Activated naive CD4-positive, alpha-beta T cell treated with anti-CD3 and anti-CD28 coated beads, Interleukin-2, amount 50 U/mL, for 72 hours (primary cell): ENCODE results near the gene TENM4. TPM values are rescaled to one million over a fixed set of nuclear protein-coding genes. Genes with fewer than 3 reads are reported as not detected.

Experiments used
- ATAC-seq, 2 donors: fragments of 150-1000 bp; cut with Tn5 transposase; 2 replicates each; pipeline ENCODE4 v1.10.0; 2021; ENCODE audit warnings: mild to moderate bottlenecking in 2 of 2, moderate library complexity in 2 of 2
- DNase-seq, 2 donors: peaks; one replicate each; pipeline ENCODE4 v3.0.0; 2021 to 2022; ENCODE audit warnings: low spot score in 2 of 2
- H3K27ac Mint-ChIP-seq, 2 donors: one replicate each; pipeline ENCODE4 v1.8.0; 2022; ENCODE audit warnings: mild to moderate bottlenecking in 2 of 2, mixed read lengths in 2 of 2
- H3K36me3 Mint-ChIP-seq, 2 donors: one replicate each; pipeline ENCODE4 v1.8.0; 2022; ENCODE audit warnings: mixed read lengths in 2 of 2
- H3K9me3 Mint-ChIP-seq, 2 donors: one replicate each; pipeline ENCODE4 v1.8.0; 2022; ENCODE audit warnings: mixed read lengths in 2 of 2
- total RNA-seq, 2 donors: library from RNA; stranded (reverse); gene quantifications; one replicate each; pipeline ENCODE4 v1.2.3, GENCODE V29; 2022

TENM4 gene
- total RNA-seq, 2 donors from 2014 or later: not detected

DNA sequence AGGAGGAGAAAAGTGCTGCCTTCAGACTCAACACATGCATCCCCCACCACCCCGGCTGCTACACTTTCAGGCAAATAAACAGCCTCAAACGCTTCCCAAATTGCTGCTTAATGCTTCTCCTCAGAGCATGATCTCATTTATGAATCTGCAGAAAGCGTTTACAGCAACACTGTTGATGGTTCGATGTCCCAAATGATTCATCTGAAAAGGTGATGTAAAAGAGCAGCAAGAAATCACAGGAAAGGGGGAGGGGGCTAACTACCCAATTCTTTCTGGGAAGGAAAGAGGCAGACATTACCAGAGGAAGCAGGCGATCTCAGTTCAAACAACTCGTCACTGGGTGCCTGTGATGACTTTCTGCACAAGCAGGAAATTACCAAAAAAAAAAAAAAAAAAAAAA, 119.6 kb downstream of the TENM4 start:
- no peak for ATAC-seq
- Mint-ChIP-seq H3K36me3 (no peaks in the 10 kb centered on the region), H3K27ac (no peak overlapping the region), H3K9me3 (peaks cover 2 to 3% of the 10 kb centered on the region in 2 donors)
- no peak for DNase-seq

DNA sequence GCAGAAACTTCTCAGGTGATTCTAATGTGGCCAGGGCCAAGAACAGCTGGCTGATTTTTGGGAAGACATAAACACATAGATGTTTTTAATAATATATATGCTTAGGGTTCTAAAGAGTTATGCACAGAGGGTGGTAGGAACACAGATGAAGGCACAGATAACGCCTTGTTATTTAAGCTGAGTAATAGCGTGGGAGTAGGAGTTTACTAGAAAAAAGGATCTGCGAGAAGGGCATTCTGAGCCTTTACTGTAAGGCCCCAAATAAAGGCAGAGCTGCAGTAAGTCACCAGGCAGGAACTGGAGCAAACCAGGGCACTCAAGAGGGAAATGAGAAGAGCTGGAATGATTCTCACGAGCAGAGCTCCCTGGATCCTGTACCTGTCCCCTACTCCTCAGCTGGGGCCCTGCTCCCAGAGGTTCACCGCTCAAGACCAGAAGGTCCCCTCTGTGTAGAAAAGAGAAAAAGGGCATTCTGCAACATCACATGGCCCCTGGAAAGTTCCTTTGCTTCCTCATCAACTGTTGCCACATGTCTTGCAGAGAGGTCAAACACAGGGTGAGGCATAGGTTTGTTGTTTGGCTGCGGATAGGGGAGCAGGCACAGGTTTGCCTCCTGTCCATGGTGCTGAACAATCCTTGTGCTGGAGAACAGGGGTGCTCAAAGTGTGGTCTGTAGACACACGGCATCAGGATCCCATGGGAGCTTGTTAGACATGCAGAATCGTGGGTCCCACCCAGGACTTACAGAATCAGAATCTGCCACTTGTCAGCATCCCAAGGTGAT, 125.7 kb downstream of the TENM4 start:
- no peaks in the 10 kb centered on the region for H3K36me3 Mint-ChIP-seq
- DNase-seq (no peak), ATAC-seq (no peak)
- H3K9me3 Mint-ChIP-seq: peaks cover 7 to 9% of the 10 kb centered on the region in 2 donors
- H3K27ac Mint-ChIP-seq: no peak overlapping the region

DNA sequence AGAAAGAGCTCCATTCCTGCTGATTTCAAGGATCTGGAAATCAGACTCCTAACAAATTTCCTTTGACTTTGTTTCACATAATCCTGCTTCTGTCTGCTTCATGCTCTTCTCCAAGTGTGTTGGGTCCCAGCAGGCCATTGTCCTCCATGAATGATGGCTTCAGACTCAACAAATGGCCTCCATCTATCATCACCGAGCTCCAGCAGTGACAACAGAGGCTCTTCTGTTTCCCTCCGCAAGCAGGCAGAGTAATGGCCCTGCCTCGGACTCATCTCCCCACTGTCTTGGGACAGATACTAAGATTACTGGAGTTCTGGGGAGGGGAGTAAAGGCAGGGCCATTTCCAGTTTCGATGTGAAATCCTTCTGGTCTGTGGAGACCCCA, 127.3 kb downstream of the TENM4 start:
- Mint-ChIP-seq H3K36me3 (no peaks in the 10 kb centered on the region), H3K27ac (no peak overlapping the region), H3K9me3 (peaks cover 7 to 9% of the 10 kb centered on the region in 2 donors)
- ATAC-seq (no peak), DNase-seq (no peak)

DNA sequence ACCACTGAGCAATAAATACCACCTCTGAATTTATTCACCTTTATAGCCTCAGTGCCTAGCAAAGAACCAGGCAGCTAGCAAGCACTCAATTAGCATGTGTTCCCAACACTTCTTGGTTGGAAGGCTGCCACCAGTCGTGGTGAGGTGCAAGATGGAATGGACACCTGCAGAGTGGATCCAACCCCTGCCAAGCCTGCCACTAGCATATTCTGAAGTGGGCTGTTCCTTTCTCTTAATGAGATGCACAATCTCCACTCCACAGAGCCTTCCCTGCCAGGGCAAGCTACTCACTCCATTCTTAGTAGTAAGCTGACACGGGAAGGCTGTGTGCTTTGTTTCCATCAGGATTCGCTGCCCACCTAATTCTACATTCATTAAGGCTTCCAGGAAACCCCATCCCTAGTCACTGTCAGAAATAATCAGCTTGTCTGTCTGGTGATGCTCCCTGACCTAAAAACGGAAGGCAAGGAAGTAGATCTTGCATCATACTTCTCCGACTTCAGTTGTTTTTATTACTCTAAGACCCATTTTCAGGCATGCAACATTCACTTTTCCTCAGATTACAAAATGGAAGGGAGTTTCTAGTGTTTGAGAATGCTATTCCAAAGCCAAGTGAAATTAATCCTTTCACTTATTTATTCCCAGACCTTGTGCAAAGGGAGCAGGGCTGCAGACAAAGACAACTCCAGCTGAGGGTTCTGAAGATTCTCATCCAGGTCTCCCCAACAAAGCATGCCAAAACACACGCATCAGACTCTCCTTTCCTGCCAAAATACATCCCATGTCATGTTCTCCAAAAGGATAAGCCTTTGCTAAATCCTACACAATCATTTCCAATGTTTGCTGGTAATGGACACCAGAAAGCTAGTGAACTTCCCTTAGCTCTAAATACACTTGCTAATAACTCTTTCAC, 128.0 kb downstream of the TENM4 start:
- Mint-ChIP-seq H3K9me3 (peaks cover 7 to 9% of the 10 kb centered on the region in 2 donors), H3K36me3 (no peaks in the 10 kb centered on the region), H3K27ac (no peak overlapping the region)
- no peak for DNase-seq
- ATAC-seq: no peak

DNA sequence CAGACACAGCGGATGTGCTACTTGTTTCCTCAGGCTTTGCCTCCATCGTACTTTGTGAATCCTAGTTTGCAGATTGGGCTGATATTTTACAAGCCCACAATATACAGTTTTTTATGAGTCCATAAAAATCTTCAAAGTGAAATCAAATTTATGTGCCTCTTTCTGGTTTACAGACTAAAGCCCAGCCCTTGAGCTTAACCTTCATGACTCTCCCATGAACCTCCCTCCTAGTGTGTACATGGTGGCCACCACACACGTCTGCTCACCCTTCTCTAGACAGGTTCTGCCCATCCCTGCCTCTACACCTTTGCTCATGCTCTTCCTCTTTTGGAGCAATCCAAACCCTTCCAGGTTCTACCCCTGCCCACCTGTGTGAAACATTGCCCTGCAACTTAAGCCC, 129.4 kb downstream of the TENM4 start:
- ATAC-seq (no peak), DNase-seq (no peak)
- Mint-ChIP-seq H3K36me3 (no peaks in the 10 kb centered on the region), H3K27ac (no peak overlapping the region), H3K9me3 (peaks cover 11 to 12% of the 10 kb centered on the region in 2 donors)

DNA sequence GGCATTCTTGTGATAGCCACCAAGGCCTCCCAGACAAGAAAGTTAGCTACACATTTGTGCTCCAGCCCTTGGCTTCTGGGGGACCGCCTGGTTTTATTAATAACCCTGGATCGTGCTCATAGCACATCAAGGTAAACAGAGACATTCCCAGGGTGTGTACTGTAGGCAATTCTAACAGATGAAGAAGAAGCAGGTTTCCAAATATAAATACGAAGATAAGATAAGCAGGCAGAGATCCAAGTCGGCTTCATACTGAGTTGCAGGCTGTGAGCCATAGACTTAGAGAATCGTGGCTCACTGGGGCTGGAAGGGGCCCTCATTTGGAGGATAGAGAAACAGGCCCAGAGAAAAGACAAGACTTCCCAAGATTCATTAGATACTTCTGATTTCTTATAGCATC, 131.4 kb downstream of the TENM4 start:
- no peak overlapping the region for H3K27ac Mint-ChIP-seq
- no peaks in the 10 kb centered on the region for H3K36me3 Mint-ChIP-seq
- DNase-seq (no peak), ATAC-seq (no peak)
- peaks cover 9 to 11% of the 10 kb centered on the region in 2 donors for H3K9me3 Mint-ChIP-seq

DNA sequence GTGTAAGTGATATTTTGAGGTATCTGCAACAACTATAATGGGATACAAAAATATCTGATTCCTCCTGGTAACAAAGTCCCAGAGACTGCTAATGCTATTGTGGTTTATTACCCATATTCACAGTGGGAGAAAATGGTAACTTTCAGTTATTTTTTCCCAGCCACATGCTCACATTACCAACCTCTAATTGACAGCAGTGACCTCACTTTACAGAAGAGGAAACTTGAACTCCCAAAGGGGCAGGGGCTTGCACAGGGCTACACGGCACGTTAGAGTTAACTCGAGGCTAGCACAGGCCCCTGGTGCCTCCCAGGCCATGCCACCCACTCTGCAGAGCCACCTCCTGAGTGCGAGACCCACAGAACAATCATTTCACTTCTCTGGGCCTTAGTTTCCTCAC, 132.4 kb downstream of the TENM4 start:
- no peak overlapping the region for H3K27ac Mint-ChIP-seq
- no peak for ATAC-seq

DNA sequence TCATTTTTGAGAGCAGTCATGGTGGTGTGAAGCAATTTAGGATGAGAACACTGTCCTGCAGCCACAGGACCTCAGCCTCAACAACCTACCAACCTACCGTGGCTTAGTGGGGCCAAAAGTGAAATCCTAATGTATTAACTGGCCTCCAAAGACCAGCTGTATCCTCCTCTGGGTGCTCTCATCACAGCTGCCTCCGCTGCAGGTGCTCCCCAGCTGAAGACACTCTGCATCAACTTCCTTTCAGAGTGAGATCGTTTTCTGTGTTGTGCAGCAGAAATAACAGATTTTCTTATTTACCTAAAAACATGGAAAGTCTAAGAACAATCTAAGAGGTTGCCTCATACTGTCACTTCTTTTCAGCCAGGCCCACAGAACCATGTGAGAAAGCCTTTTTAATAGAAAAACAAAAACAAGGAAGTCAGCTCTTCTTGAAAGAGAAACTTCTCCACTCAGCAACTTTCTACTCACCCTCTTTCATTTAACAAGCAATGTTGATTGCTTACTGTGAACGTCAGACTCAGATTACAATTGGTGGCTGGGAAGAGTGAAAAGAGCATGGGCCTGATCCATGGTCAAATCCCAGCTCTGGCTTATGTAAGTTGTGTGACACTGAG, 136.1 kb downstream of the TENM4 start:
- ATAC-seq (no peak), DNase-seq (no peak)
- Mint-ChIP-seq H3K9me3 (peaks cover 4% of the 10 kb centered on the region in 2 donors), H3K27ac (no peak overlapping the region), H3K36me3 (no peaks in the 10 kb centered on the region)

More for the DNA sequence above, 132.4 kb downstream of the TENM4 start:
- DNase-seq: no peak
- Mint-ChIP-seq H3K36me3 (no peaks in the 10 kb centered on the region), H3K9me3 (peaks cover 4 to 11% of the 10 kb centered on the region in 2 donors)

DNA sequence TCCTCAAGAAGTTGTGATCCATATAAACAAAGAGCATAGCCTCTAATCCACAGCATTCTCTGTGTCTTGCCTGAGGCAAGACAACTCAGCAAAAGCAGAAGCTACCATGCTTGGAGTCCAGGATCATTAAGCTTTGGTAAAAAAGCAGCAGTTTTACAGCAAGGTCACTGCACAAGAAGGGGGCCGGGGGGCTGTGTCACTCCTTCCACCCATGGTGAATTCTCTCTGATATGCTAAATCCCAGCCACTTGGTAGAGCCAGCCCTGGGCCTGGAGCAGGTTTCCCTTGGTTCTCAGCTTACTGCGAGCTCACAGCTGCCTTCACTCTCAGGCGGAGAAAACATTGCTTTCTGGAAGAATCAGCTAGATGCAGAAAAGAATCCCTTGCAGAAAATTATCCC, 144.7 kb downstream of the TENM4 start:
- no peak for DNase-seq
- H3K36me3 Mint-ChIP-seq: no peaks in the 10 kb centered on the region
- no peak overlapping the region for H3K27ac Mint-ChIP-seq
- ATAC-seq: no peak
- H3K9me3 Mint-ChIP-seq: no peaks in the 10 kb centered on the region

DNA sequence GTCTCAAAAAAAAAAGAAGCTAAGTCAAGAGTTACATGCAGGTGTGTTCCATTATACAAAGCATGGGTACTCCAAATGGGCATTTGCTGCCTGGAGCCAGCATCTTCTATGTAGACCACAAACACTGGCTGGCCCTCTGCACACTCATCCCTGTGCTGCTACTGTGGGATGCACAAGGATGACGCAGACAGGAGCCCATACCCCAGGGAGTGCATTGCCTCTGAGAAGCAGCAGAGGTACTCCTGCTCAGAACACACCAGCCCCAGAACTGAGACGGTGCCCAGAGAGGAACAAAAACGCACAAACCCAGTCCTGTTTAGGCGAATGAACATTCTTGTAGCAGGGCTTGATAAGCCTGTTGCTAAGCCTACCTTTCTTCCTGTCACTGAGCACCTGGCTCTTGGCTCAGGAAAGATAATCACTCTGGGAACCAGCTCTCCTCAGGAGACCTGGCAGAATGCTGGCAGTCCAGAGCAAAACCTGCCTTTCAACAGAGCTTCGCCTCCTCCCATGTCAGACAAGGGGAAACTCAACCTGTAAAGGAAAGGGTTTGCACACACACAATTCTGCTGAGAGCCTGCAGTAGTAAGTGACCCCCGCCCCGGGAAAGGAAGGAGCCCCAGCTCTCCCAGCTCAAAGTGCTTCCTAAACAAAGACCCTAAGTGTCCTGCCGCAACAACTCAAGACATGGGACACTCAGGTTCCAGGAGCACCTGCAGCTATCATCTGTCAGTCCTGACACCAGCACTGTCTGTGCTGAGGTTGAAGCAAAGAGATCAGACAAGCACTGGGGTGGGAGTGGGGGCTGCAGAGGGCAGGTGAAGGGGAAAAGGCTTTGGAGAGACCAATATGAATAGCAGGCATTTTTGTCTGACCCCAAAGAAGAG, 145.7 kb downstream of the TENM4 start:
- DNase-seq (no peak), ATAC-seq (no peak)
- no peaks in the 10 kb centered on the region for H3K36me3 Mint-ChIP-seq
- H3K9me3 Mint-ChIP-seq: no peaks in the 10 kb centered on the region
- H3K27ac Mint-ChIP-seq: no peak overlapping the region

DNA sequence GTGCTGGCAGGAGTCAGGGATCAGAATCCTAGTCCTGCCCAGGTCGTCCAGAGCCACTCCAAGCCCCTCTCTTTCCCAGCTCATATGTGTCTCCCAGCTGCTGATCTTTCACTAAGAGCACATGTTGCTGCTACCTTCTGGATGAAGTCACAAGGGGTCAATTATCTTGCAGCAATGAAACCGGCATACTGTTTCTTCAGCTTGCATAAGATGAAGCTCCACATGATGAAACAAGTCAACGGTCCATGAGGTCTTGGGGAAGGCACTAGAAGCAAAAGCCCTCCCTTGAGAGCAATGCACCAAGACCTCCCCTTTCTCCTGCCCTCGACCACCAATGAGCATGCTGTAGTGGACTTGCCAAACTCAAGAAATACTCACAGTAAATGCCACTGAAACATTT, 148.9 kb downstream of the TENM4 start:
- H3K9me3 Mint-ChIP-seq: peaks cover 2 to 5% of the 10 kb centered on the region in 2 donors
- DNase-seq: no peak
- H3K36me3 Mint-ChIP-seq: no peaks in the 10 kb centered on the region
- ATAC-seq: no peak
- H3K27ac Mint-ChIP-seq: no peak overlapping the region

DNA sequence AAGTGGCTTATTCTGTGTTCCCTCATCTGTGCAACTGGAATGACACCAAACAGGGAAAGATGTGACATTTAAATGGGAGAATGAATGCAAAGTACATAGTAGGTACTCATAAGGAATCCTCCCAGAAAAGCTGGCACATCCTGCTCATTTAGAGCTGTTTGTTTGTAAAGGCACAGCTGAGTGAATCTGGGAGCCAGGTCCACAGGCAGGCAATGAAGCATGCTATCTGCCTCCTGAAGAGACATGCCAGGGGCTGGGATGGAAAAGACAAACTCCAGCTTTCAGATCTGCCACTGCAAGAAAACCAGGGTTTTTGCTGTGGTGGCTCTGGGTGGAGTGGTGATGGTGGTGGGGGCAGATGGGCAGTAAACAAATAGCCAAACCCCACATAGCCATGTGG, 150.1 kb downstream of the TENM4 start:
- no peak for DNase-seq
- H3K36me3 Mint-ChIP-seq: no peaks in the 10 kb centered on the region
- no peak for ATAC-seq

DNA sequence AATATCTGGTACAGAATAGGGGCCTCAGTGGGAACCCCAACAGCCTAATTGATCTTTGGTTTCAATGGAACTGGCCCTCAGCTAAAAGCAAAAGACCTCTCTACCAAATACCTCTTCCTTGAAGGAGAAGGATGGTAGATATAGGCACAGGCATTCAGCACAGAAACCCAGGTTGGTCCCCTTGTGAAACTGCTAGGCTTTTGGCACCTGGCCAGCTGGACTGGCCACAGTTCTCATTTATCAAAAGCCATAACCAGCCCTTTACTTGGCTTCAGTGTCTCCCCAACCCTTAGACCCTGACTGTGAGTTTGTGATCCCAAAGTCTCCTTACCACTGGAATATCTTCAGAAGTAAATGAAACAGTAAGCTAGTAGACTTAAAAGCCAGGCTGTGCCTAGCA, 152.9 kb downstream of the TENM4 start:
- Mint-ChIP-seq H3K27ac (no peak overlapping the region), H3K36me3 (no peaks in the 10 kb centered on the region), H3K9me3 (peaks cover 5 to 8% of the 10 kb centered on the region in 2 donors)
- DNase-seq (no peak), ATAC-seq (no peak)

More for the DNA sequence above, 150.1 kb downstream of the TENM4 start:
- Mint-ChIP-seq H3K27ac (no peak overlapping the region), H3K9me3 (peaks cover 5% of the 10 kb centered on the region in 2 donors)

DNA sequence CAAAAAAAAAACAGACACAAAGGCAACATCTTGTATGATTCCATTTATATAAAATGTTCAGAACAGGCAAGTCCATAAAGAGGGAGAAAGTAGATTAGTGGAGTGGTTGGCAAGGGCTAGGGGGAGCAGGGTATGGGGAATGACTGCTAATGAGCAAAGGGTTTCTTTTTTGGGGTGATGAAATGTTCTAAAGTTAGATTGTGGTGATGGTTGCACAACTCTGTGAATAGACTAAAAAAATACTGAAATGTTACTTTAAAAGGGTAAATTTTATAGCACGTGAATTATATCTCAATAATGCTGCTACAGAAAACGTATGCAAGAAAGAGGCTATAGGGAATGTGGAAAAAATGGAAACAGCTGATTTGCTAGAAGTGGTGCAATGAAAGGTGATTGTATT, 155.1 kb downstream of the TENM4 start:
- DNase-seq (no peak), ATAC-seq (no peak)
- H3K27ac Mint-ChIP-seq: no peak overlapping the region
- peaks cover 5 to 11% of the 10 kb centered on the region in 2 donors for H3K9me3 Mint-ChIP-seq
- peaks cover 0 to 11% of the 10 kb centered on the region in 2 donors for H3K36me3 Mint-ChIP-seq

DNA sequence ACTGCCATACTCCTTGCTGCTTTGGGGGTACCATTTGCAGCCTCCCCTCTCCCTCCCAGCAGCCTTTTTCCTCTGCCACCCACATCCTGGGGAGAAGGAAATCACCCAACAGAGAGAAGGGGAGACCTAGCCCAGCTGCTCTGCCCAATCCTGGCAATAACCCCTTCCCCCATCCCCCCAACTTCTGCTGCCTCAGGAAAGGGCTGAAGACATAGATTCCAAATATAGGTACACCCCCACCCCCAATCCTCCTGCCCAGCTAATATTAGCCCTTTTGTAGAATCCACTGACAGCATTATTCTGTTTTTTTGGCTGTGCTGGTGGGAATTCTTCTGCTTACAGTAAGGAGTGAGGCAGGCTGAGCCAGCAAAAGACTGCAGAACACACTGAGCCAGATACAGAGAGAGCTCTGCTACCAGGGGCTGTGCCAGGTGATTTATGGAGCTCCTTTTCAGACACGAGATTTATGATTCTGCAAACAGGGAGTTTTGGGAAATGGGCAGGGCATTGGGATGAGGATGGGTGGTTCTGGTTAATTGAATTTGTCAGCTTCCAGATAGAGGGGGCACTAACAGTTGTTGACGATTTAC, 164.0 kb downstream of the TENM4 start:
- no peak overlapping the region for H3K27ac Mint-ChIP-seq
- H3K36me3 Mint-ChIP-seq: peaks cover 0 to 3% of the 10 kb centered on the region in 2 donors
- H3K9me3 Mint-ChIP-seq: no peaks in the 10 kb centered on the region
- ATAC-seq (no peak), DNase-seq (no peak)
